ENCODE data around the gene ANKRD63.

The ANKRD63 gene

GRCh38 chr15:40296561-40297230 lies 13.8 kb upstream of the ANKRD63 start:
- no peak for TF ChIP-seq CTCF (IDR thresholded peaks at IDR 0.05)
- H3K36me3 ChIP-seq, result peaks cover 100% of the 10 kb centered on the region
- H3K4me1 ChIP-seq (ENCODE audit: control insufficient read depth in 1 of 2, insufficient read depth in 1 of 2, low read depth in 1 of 2, low read length in 1 of 2), result peaks cover 18 to 19% of the 10 kb centered on the region in 2 experiments
- H3K9me3 ChIP-seq, result no peaks in the 10 kb centered on the region
- H3K27me3 ChIP-seq, result no peaks in the 10 kb centered on the region
- no peak overlapping the region for H3K4me3 ChIP-seq (ENCODE audit: low read depth in 1 of 2, low read length in 1 of 2)
- no peak overlapping the region for H3K27ac ChIP-seq

DNA sequence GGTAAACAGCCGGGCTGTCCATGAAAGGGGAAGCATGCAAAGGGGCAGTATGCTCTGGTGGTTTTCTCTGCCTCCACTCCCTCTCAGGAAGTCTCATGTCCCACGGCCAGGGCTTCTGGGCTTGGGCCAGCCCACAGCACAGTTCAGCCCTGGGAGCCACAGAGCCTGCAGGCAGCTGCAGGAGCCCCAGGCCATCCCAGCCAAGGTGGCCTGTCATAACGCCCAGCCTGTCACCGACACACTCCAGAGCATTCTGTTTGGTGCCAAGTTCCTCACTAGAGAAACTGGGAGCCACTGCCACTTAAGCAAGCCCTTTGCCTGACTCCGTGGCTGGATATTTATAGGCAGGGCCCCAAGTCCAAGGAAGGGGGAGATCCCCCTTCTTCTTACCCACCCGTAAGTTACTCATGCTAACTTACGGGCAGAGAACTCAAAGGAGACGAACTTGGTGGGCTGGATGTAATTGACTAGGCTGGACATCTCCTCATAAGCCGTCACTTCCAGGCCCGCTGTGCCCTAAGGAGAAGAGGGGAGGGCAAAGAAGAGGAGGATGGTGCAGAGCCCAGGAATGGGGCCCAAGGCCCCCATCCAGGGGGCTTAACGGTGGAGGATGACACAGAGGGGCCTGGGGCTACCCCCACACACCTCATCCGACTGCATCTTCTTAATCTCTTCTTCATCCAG lies 13.2 kb upstream of the ANKRD63 start:
- TF ChIP-seq CTCF (IDR thresholded peaks at IDR 0.05), result no peak
- H3K27ac ChIP-seq, result peak overlapping the region; percentile 33
- H3K36me3 ChIP-seq, result peaks cover 100% of the 10 kb centered on the region
- no peak overlapping the region for H3K4me3 ChIP-seq (ENCODE audit: low read depth in 1 of 2, low read length in 1 of 2)
- no peaks in the 10 kb centered on the region for H3K9me3 ChIP-seq
- H3K27me3 ChIP-seq, result no peaks in the 10 kb centered on the region
- peaks cover 12% of the 10 kb centered on the region in 2 experiments for H3K4me1 ChIP-seq (ENCODE audit: control insufficient read depth in 1 of 2, insufficient read depth in 1 of 2, low read depth in 1 of 2, low read length in 1 of 2)

DNA sequence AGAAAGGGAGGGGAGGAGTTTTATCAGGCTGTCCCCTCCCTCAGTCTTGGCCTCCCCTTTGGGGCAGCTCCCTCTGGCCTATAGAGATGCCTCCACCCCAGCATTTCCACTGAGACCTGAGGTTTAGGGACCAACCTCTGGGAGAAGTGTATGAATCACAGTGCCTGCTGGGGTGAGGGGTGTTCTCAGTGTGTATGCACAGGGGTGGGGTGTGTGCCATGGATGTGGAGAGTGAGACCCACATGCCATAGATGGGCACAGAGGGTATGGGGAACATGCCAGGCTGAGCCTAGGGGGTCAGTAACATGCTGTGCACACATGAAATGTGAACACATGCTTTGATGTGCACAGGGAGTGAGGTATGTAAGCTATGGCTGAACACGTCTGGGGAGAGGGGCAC lies 12.4 kb upstream of the ANKRD63 start:
- no peak overlapping the region for H3K27ac ChIP-seq
- no peak overlapping the region for H3K4me3 ChIP-seq (ENCODE audit: low read depth in 1 of 2, low read length in 1 of 2)
- TF ChIP-seq CTCF (IDR thresholded peaks at IDR 0.05), result no peak
- H3K9me3 ChIP-seq, result no peaks in the 10 kb centered on the region
- H3K36me3 ChIP-seq, result peaks cover 100% of the 10 kb centered on the region
- peaks cover 7 to 8% of the 10 kb centered on the region in 2 experiments for H3K4me1 ChIP-seq (ENCODE audit: control insufficient read depth in 1 of 2, insufficient read depth in 1 of 2, low read depth in 1 of 2, low read length in 1 of 2)
- H3K27me3 ChIP-seq, result no peaks in the 10 kb centered on the region

DNA sequence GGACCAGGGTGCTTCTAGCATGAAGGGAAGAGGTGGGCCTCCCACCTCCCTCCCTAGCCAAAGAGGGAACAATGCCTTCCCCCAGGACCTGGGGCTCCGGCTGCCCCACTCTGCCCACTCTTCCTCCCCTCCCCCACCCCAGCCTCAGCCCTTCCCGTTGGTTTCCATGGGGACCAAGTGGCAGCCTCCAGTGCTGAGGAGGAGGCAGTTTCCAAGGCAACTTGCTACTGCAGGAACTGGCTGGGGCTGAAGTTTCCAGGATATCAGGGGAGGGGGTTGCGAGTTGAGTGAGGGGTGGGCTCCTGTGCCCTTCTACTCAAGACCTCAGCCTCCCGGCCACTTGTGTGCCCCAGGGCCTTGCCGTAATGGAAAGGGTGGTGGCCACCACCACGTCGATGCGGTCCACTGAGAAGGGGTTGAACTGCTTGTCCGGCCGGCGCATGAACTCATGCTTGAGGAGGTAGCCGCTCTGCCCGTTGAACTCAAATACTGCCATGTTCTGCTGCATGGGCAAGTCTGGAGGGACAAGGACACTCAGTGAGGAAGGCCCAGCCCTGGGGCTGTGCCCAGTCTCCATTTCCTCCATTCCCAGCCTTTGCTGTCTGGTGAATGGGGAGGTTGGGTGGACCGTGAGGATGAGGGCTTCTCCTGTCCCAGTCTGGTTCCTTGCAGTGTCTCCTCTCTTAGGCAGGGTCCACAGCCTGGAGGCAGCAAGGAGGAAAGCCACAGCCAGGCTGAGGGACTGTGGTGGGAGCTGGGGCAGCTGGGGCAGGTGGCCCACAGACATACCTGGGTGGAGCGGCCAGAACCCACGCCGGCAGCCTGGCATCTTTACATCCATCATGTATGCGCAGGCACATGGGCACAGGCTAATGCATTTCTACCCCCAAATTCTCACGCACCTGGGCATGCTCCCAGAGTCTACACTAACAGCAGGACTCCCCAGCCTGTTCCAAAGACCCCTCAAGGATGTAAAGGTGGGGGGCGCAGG lies 11.3 kb upstream of the ANKRD63 start:
- no peak for TF ChIP-seq CTCF (IDR thresholded peaks at IDR 0.05)
- H3K27ac ChIP-seq, result peak overlapping the region; percentile 55
- H3K9me3 ChIP-seq, result no peaks in the 10 kb centered on the region
- H3K36me3 ChIP-seq, result peaks cover 100% of the 10 kb centered on the region
- H3K4me3 ChIP-seq (ENCODE audit: low read depth in 1 of 2, low read length in 1 of 2), result no peak overlapping the region
- H3K27me3 ChIP-seq, result no peaks in the 10 kb centered on the region
- H3K4me1 ChIP-seq (ENCODE audit: control insufficient read depth in 1 of 2, insufficient read depth in 1 of 2, low read depth in 1 of 2, low read length in 1 of 2), result peaks cover 7 to 8% of the 10 kb centered on the region in 2 experiments

GRCh38 chr15:40293006-40293405 lies 10.1 kb upstream of the ANKRD63 start:
- Histone ChIP-seq H3K27ac (peak overlapping the region; percentile 55), H3K4me3 (ENCODE audit: low read depth in 1 of 2, low read length in 1 of 2) (no peak overlapping the region), H3K4me1 (ENCODE audit: control insufficient read depth in 1 of 2, insufficient read depth in 1 of 2, low read depth in 1 of 2, low read length in 1 of 2) (peaks cover 7 to 8% of the 10 kb centered on the region in 2 experiments), H3K27me3 (no peaks in the 10 kb centered on the region), H3K9me3 (no peaks in the 10 kb centered on the region), H3K36me3 (peaks cover 100% of the 10 kb centered on the region)
- no peak for TF ChIP-seq CTCF (IDR thresholded peaks at IDR 0.05)

Data from neutrophil (primary cell).